Testis (tissue), 3 donors: Measurements from ENCODE around the gene MGAT5. TPM values are rescaled to one million over a fixed set of nuclear protein-coding genes. Genes with fewer than 3 reads are reported as not detected.
A peak's percentile ranks its signal among the peaks of the same experiment; 100 is the strongest.

Experiments
- DNase-seq: peaks from one replicate; pipeline ENCODE4 v3.0.0-alpha.2; 2019
- H3K27ac ChIP-seq, 2 donors: fragments of 200-600 bp; sonication (generic); one replicate each; pipeline ENCODE4 v1.5.1; 2019
- H3K27me3 ChIP-seq: fragments of 200-600 bp; sonication (generic); one replicate; pipeline ENCODE4 v1.5.1; 2019
- H3K36me3 ChIP-seq: fragments of 200-600 bp; sonication (generic); one replicate; pipeline ENCODE4 v1.5.1; 2017; ENCODE audit warnings: low read depth; ENCODE audit errors: missing control alignments
- H3K4me1 ChIP-seq: fragments of 200-600 bp; sonication (generic); one replicate; pipeline ENCODE4 v1.5.1; 2019
- H3K4me3 ChIP-seq, 2 donors: fragments of 200-600 bp; sonication (generic); one replicate each; pipeline ENCODE4 v1.5.1; 2017 to 2019
- H3K9me3 ChIP-seq: fragments of 200-600 bp; sonication (generic); one replicate; pipeline ENCODE4 v1.5.1; 2017
- CTCF ChIP-seq, 3 experiments: fragments of 450-650 bp in 2 of 3; fragments of 200-600 bp in 1 of 3; sonication (generic) in 1 of 3; IDR thresholded peaks; one replicate each; pipeline ENCODE4 v1.5.1; 2016 to 2019; ENCODE audit warnings: antibody characterized with exemption in 3 of 3, mild to moderate bottlenecking in 2 of 3, moderate library complexity in 1 of 3
- POLR2A ChIP-seq: fragments of 450-650 bp; IDR thresholded peaks from one replicate; pipeline ENCODE4 v1.6.1; 2017; ENCODE audit warnings: antibody characterized with exemption, mild to moderate bottlenecking, moderate library complexity
- WGBS, 2 donors: methylation state at CpG; one replicate each; pipeline ENCODE4 v1.1.5; 2018; 5-methylcytosine and 5-hydroxymethylcytosine counted together
- intact Hi-C: fragments of 100-400 bp; cut with DNase I; formaldehyde crosslinking; loops from one replicate; pipeline ENCODE4 v1.15.1; 2023; ENCODE audit warnings: low total_unique reads
- polyA plus RNA-seq: library from polyadenylated mRNA; stranded (reverse); fragments of 350-450 nt; fragmentation: Illumina TruSeq; extraction: RNeasy Lipid Tissue Mini Kit (QIAGEN cat#74804); gene quantifications from one replicate; pipeline ENCODE4 v1.2.3, GENCODE V29; 2014; ENCODE audit warnings: low read depth, low replicate concordance; ENCODE audit not compliant: insufficient read depth
- total RNA-seq, 2 donors: library from RNA; depleted of rRNA; stranded (reverse); fragments of >200 nt; gene quantifications; one replicate each; pipeline ENCODE4 v1.2.3, GENCODE V29; 2016

Gene MGAT5
- total and polyA plus RNA-seq, 3 donors from 2014 or later = 31.6 to 73.8 (median 64.5) TPM

- Histone ChIP-seq H3K4me3 (no peak overlapping the region), H3K36me3 (no peaks in the 10 kb centered on the region), H3K4me1 (peaks cover 27% of the 10 kb centered on the region), H3K9me3 (no peaks in the 10 kb centered on the region), H3K27me3 (no peaks in the 10 kb centered on the region), H3K27ac (peak overlapping the region in 1 of 2 donors; percentile 38)
- no peak for TF ChIP-seq CTCF (IDR thresholded peaks at IDR 0.05)
- no peak for TF ChIP-seq POLR2A
- DNase-seq = no peak
- intact Hi-C loops = no loop called here
- 51 to 64% methylated on average over 6 of the region's 6 CpGs for WGBS, 2 donors
These were observed 7.7 kb downstream of the MGAT5 start for GRCh38 chr2:134261398-134262131.

- TF ChIP-seq POLR2A = no peak
- no peak for TF ChIP-seq CTCF (IDR thresholded peaks at IDR 0.05)
- intact Hi-C loops = no loop called here
- H3K4me1 ChIP-seq = peaks cover 27% of the 10 kb centered on the region
These were observed 8.8 kb downstream of the MGAT5 start for GRCh38 chr2:134262684-134263083.

GRCh38 chr2:134268265-134268664 lies 14.4 kb downstream of the MGAT5 start:
- no peaks in the 10 kb centered on the region for H3K27me3 ChIP-seq
- no peak overlapping the region for H3K27ac ChIP-seq
- no peaks in the 10 kb centered on the region for H3K9me3 ChIP-seq
- 85 to 89% methylated on average over 5 of the region's 5 CpGs for WGBS, 2 donors
- intact Hi-C loops = no loop called here
- H3K36me3 ChIP-seq = no peaks in the 10 kb centered on the region
- DNase-seq = no peak
- H3K4me1 ChIP-seq = no peaks in the 10 kb centered on the region
- no peak for TF ChIP-seq CTCF (IDR thresholded peaks at IDR 0.05)
- no peak for TF ChIP-seq POLR2A
- no peak overlapping the region for H3K4me3 ChIP-seq

More at GRCh38 chr2:134262684-134263083, 8.8 kb downstream of the MGAT5 start:
- Histone ChIP-seq H3K27ac (peak overlapping the region in 1 of 2 donors; percentile 38), H3K4me3 (no peak overlapping the region), H3K36me3 (no peaks in the 10 kb centered on the region), H3K27me3 (no peaks in the 10 kb centered on the region), H3K9me3 (no peaks in the 10 kb centered on the region)
- no peak for DNase-seq
- WGBS, 2 donors = 87% methylated on average over 2 of the region's 2 CpGs

GRCh38 chr2:134269230-134269629 lies 15.4 kb downstream of the MGAT5 start:
- Histone ChIP-seq H3K27me3 (no peaks in the 10 kb centered on the region), H3K4me3 (no peak overlapping the region), H3K4me1 (no peaks in the 10 kb centered on the region), H3K36me3 (no peaks in the 10 kb centered on the region), H3K27ac (no peak overlapping the region), H3K9me3 (no peaks in the 10 kb centered on the region)
- intact Hi-C loops = no loop called here
- TF ChIP-seq CTCF (IDR thresholded peaks at IDR 0.05) (no peak), POLR2A (no peak)
- 89 to 94% methylated on average over 3 of the region's 3 CpGs for WGBS, 2 donors
- no peak for DNase-seq
